H9 (cell line): ENCODE data around the gene OLA1. TPM values are rescaled to one million over a fixed set of nuclear protein-coding genes. Genes with fewer than 3 reads are reported as not detected.

Source experiments
- DNase-seq: peaks from one replicate; pipeline ENCODE4 v3.0.0-alpha.2; 2017
- H2AFZ ChIP-seq: one replicate; pipeline ENCODE4 v1.6.1; 2013; ENCODE audit warnings: mild to moderate bottlenecking, low read length, control low read depth, moderate library complexity
- H2AK5ac ChIP-seq: 2 replicates; pipeline ENCODE4 v1.6.1; 2013; ENCODE audit warnings: low read length, control low read depth, mixed read lengths; ENCODE audit not compliant: insufficient read length
- H2BK120ac ChIP-seq: one replicate; pipeline ENCODE4 v1.6.1; 2013; ENCODE audit warnings: low read depth, mild to moderate bottlenecking, low read length, control low read depth, inconsistent platforms; ENCODE audit not compliant: poor library complexity, severe bottlenecking
- H2BK12ac ChIP-seq: 2 replicates; pipeline ENCODE4 v1.6.1; 2013; ENCODE audit warnings: low read length, control low read depth, mixed read lengths, low read depth; ENCODE audit not compliant: insufficient read length
- H2BK15ac ChIP-seq: 2 replicates; pipeline ENCODE4 v1.6.1; 2013; ENCODE audit warnings: low read depth, low read length, control low read depth
- H2BK20ac ChIP-seq: one replicate; pipeline ENCODE4 v1.6.1; 2013; ENCODE audit warnings: low read depth, mild to moderate bottlenecking, low read length, control low read depth, inconsistent platforms; ENCODE audit not compliant: poor library complexity, severe bottlenecking
- H2BK5ac ChIP-seq: 2 replicates; pipeline ENCODE4 v1.6.1; 2013; ENCODE audit warnings: low read length, control low read depth, mixed read lengths; ENCODE audit not compliant: insufficient read length
- H3K14ac ChIP-seq: 2 replicates; pipeline ENCODE4 v1.6.1; 2013; ENCODE audit warnings: low read length, control low read depth; ENCODE audit not compliant: insufficient read depth
- H3K18ac ChIP-seq: 2 replicates; pipeline ENCODE4 v1.6.1; 2013; ENCODE audit warnings: low read depth, mild to moderate bottlenecking, mixed read lengths, low read length, control low read depth; ENCODE audit not compliant: insufficient read length
- H3K23ac ChIP-seq: 2 replicates; pipeline ENCODE4 v1.6.1; 2013; ENCODE audit warnings: low read length, control low read depth, mixed read lengths, low read depth; ENCODE audit not compliant: insufficient read length
- H3K23me2 ChIP-seq: 2 replicates; pipeline ENCODE4 v1.6.1; 2013; ENCODE audit warnings: low read depth, mild to moderate bottlenecking, mixed read lengths, low read length, control low read depth; ENCODE audit not compliant: insufficient read length, poor library complexity, severe bottlenecking
- H3K27ac ChIP-seq: 2 replicates; pipeline ENCODE4 v1.5.1; 2013; ENCODE audit warnings: low read length, control low read depth, mixed read lengths, low read depth; ENCODE audit not compliant: insufficient read length
- H3K27me3 ChIP-seq: 2 replicates; pipeline ENCODE4 v1.6.1; 2013; ENCODE audit warnings: low read length, control low read depth, inconsistent platforms; ENCODE audit not compliant: insufficient read depth
- H3K4ac ChIP-seq: 2 replicates; pipeline ENCODE4 v1.6.1; 2013; ENCODE audit warnings: low read depth, mild to moderate bottlenecking, control low read depth, inconsistent platforms, low read length, moderate library complexity
- H3K4me1 ChIP-seq: 2 replicates; pipeline ENCODE4 v1.6.1; 2013; ENCODE audit warnings: low read length, control low read depth, inconsistent platforms; ENCODE audit not compliant: insufficient read depth
- H3K4me2 ChIP-seq: 2 replicates; pipeline ENCODE4 v1.6.1; 2013; ENCODE audit warnings: low read length, control low read depth, mixed read lengths; ENCODE audit not compliant: insufficient read length, insufficient read depth
- H3K56ac ChIP-seq: 2 replicates; pipeline ENCODE4 v1.6.1; 2013; ENCODE audit warnings: low read depth, mild to moderate bottlenecking, mixed read lengths, low read length, control low read depth; ENCODE audit not compliant: insufficient read length
- H3K79me1 ChIP-seq: 2 replicates; pipeline ENCODE4 v1.6.1; 2013; ENCODE audit warnings: low read depth, mild to moderate bottlenecking, moderate library complexity, low read length, control low read depth, inconsistent platforms; ENCODE audit not compliant: insufficient read depth, poor library complexity, severe bottlenecking
- H3K79me2 ChIP-seq: 2 replicates; pipeline ENCODE4 v1.6.1; 2013; ENCODE audit warnings: low read length, control low read depth, inconsistent platforms; ENCODE audit not compliant: insufficient read depth
- H3K9ac ChIP-seq: 2 replicates; pipeline ENCODE4 v1.6.1; 2013; ENCODE audit warnings: low read length, control low read depth, mixed read lengths; ENCODE audit not compliant: insufficient read length; ENCODE audit errors: extremely low read depth
- H3K9me3 ChIP-seq: one replicate; pipeline ENCODE4 v1.6.1; 2013; ENCODE audit warnings: low read depth, low read length, inconsistent platforms; ENCODE audit not compliant: control insufficient read depth
- H3T11ph ChIP-seq: one replicate; pipeline ENCODE4 v1.6.1; 2013; ENCODE audit warnings: mild to moderate bottlenecking, low read length, control low read depth, inconsistent platforms
- H4K20me1 ChIP-seq: one replicate; pipeline ENCODE4 v1.6.1; 2013; ENCODE audit not compliant: control insufficient read depth, insufficient read length, insufficient read depth
- H4K5ac ChIP-seq: 2 replicates; pipeline ENCODE4 v1.6.1; 2013; ENCODE audit warnings: low read depth, mild to moderate bottlenecking, mixed read lengths, low read length, control low read depth; ENCODE audit not compliant: insufficient read length
- H4K8ac ChIP-seq: replicated peaks from 2 replicates; pipeline ENCODE4 v1.6.1; 2013; ENCODE audit warnings: low read length, control low read depth, mixed read lengths, low read depth; ENCODE audit not compliant: insufficient read length
- H4K91ac ChIP-seq: 2 replicates; pipeline ENCODE4 v1.6.1; 2013; ENCODE audit warnings: low read depth, mild to moderate bottlenecking, moderate library complexity, mixed read lengths, low read length, control low read depth; ENCODE audit not compliant: insufficient read length
- H3K27ac Mint-ChIP-seq, 3 experiments: 2 replicates in 2 of 3; 3 replicates in 1 of 3; pipeline ENCODE4 v1.8.0; 2020 to 2021; ENCODE audit warnings: mixed read lengths in 3 of 3, mild to moderate bottlenecking in 1 of 3, moderate library complexity in 1 of 3
- H3K27me3 Mint-ChIP-seq: 2 replicates; pipeline ENCODE4 v1.8.0; 2021; ENCODE audit warnings: low read depth, mild to moderate bottlenecking, moderate library complexity, mixed read lengths
- H3K36me3 Mint-ChIP-seq, 3 experiments: 2 replicates in 2 of 3; 3 replicates in 1 of 3; pipeline ENCODE4 v1.8.0; 2020 to 2021; ENCODE audit warnings: low read depth in 3 of 3, mixed read lengths in 3 of 3; ENCODE audit not compliant: insufficient read depth in 1 of 3
- H3K4me1 Mint-ChIP-seq, 2 experiments: 2 replicates each; pipeline ENCODE4 v1.8.0; 2020; ENCODE audit warnings: mixed read lengths in 2 of 2
- H3K4me3 Mint-ChIP-seq, 2 experiments: 2 replicates in 1 of 2; 3 replicates in 1 of 2; pipeline ENCODE4 v1.8.0; 2020 to 2021; ENCODE audit warnings: mild to moderate bottlenecking in 2 of 2, mixed read lengths in 2 of 2, moderate library complexity in 1 of 2
- H3K9me3 Mint-ChIP-seq, 2 experiments: 2 replicates in 1 of 2; 3 replicates in 1 of 2; pipeline ENCODE4 v1.8.0; 2020; ENCODE audit warnings: mild to moderate bottlenecking in 2 of 2, mixed read lengths in 2 of 2, moderate library complexity in 1 of 2
- CTCF ChIP-seq: fragments of 200-600 bp; sonication (generic); conservative IDR thresholded peaks from 3 replicates; pipeline ENCODE4 v1.8.0; 2021; ENCODE audit warnings: antibody characterized with exemption, mild to moderate bottlenecking
- WGBS: extraction: QIAGEN DNeasy Blood & Tissue Kit; methylation state at CpG from one replicate; pipeline ENCODE4 v1.1.7; 2013; ENCODE audit warnings: missing lambda C conversion rate, low lambda C conversion rate, mixed read lengths; ENCODE audit not compliant: insufficient read length; ENCODE audit errors: extremely low coverage; 5-methylcytosine and 5-hydroxymethylcytosine counted together
- total RNA-seq: library from RNA; stranded (reverse); gene quantifications from 2 replicates; pipeline ENCODE4 v1.2.1, GENCODE V29; 2021

The OLA1 gene
- total RNA-seq, 1 experiment from 2014 or later = 133 TPM

- Histone ChIP-seq H3K79me1 (peaks cover 9% of the 10 kb centered on the region), H3T11ph (no peak overlapping the region), H3K27me3 (no peaks in the 10 kb centered on the region), H3K27ac (no peak overlapping the region), H2BK5ac (no peak overlapping the region), H3K9me3 (no peaks in the 10 kb centered on the region), H2BK20ac (no peak overlapping the region), H3K18ac (no peak overlapping the region), H4K20me1 (peaks cover 3% of the 10 kb centered on the region), H3K23me2 (no peaks in the 10 kb centered on the region), H3K9ac (no peak overlapping the region), H3K14ac (no peak overlapping the region), H2BK120ac (no peak overlapping the region), H2AK5ac (no peak overlapping the region), H4K91ac (no peak overlapping the region), H4K5ac (no peak overlapping the region), H3K4ac (no peak overlapping the region), H3K79me2 (peaks cover 9% of the 10 kb centered on the region; the same call in 1 of the 2 replicates), H4K8ac (no peak overlapping the region), H2AFZ (no peak overlapping the region), H3K23ac (no peak overlapping the region), H3K4me1 (no peaks in the 10 kb centered on the region), H3K4me2 (no peak overlapping the region), H2BK12ac (no peak overlapping the region), H3K56ac (no peak overlapping the region), H2BK15ac (no peak overlapping the region)
- WGBS = no CpG with 5 or more reads among the region's 1 CpG
- no peak for TF ChIP-seq CTCF
- Mint-ChIP-seq H3K4me3 (no peak overlapping the region), H3K27me3 (no peaks in the 10 kb centered on the region), H3K27ac (no peak overlapping the region), H3K36me3 (peaks cover 5 to 25% (median 19%) of the 10 kb centered on the region in 3 experiments), H3K9me3 (no peaks in the 10 kb centered on the region), H3K4me1 (peaks cover 15 to 16% of the 10 kb centered on the region in 2 experiments)
- no peak for DNase-seq
These were observed 8.2 kb downstream of the OLA1 start for GRCh38 chr2:174240097-174240496.
